Measurements from ENCODE around the gene MRGPRE. TPM values are rescaled to one million over a fixed set of nuclear protein-coding genes. Genes with fewer than 3 reads are reported as not detected.

MRGPRE gene
- total RNA-seq, 1 donor from 2014 or later: not detected

DNA sequence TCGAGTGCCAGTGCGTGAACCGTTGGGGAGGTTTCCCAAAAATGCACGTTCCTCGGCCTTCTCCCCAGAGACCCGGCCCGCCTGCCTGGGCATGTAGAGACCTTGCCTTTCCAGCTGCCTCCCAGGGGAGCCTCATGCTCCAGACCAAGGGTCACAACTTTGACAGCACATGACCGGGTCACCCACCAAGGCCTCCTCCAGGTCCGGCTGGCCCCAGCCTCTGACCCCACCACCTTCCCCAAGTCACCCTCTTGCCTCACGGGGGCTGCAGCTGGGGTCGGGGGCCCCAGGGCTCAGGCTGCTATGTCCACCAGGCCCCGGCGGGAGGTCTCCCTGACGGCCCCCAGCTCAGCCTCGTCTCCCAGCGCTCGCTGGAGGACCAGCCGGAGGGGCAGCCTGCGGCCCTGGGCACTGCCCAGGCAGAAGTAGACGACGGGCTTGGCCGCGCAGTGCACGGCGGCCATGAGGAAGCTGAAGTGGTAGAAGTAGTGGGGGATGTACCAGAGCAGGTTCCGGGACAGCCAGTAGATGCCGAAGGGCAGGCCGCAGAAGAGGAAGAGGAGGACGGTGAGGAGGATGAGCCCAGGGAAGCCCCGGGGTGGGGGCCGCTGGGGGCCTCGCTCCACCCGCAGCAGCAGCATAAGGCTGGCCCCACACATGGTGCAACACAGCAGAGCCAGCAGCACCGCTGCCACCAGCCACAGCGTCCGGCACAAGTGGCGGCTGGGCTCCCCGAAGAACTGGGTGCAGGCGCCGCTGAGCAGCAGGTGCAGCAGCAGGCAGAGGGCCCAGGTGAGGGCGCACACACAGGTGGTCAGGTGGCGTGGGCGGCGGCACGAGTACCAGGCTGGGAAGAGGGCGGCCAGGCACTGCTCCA lies 4.4 kb downstream of the MRGPRE start:
- no peak for FAIRE-seq
- peak; percentile 3 to 24 for DNase-seq (ENCODE audit: low spot score in 2 of 2)

DNA sequence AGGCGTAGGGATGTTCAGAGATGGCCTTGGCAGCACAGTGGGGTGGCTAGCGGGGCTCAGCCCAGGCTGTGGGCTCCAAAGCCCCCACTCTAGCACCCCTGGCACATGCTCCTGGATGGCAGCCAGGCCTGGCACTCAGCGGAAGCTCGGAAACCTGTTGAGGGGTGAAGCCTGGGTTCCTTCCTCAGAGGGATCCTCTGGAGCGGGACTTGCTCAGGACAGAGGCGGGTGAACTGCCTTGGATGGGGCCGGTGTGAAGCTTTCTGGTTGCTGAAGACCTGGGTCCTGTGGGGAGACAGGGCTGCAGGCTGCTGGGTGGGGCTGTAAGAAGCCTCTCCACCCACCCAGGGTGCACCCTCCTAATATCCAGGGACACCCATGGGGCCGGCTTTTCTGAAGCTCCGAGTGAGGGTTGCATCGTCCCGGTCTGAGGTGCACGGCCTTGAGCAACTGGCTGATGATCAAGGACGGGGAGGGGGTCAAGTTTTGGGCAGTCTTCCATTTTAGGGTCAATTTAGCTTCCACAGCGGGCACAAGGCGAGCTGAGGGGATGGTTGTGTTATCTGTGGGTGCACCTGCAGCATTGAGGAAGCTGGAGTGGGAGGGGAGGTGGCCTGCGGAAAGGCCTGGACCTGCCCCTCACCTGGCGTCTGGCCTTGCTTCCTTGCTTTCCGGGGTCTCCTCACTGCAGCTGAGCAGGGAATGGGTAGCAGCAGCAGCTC lies 5.2 kb downstream of the MRGPRE start:
- no peak for FAIRE-seq
- DNase-seq (ENCODE audit: low spot score in 2 of 2): peak; percentile 2 to 5

DNA sequence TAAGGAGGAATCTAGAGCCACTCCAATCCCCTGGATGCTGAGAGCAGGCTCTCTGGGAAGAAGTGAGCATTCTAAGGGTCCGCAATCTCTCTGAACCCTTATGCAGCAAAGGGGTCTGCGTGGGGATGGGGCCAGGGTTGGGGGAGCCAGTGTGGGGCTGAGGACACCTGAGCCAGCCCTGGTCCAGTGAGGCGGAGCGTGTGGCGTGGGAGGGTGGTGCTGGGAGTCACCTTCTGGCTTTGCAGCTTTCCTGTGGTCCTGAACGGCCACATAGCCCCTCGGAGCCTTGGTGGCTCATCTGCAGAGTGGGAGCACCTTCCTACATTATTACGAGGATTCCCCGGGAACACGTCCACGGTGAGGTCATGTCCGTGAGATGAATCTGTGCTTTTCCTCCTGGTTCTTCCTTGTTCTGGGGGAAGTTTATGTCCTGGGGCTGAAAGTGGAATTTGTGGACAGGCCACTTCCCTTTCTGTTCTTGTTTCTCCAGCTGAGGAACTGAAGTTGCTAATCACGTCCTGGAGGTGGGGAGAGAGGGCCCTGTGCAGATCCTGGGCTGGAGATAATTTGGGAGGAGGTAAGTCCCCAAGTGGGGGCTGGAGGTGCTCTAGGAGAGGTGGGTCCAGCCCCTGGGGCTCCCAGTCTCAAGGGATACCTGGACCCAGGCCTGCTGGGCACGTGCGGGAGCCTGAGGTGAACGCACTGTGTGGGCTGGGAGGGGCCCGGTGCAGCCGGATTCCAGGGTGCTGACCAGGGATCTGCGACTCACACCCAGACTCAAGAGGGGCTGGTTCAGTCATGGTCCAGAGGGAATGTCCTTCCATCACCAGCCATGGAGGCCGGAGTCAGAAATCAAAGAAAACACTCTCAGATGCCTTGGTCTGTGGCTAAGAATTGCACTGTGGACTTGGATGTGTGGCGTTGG lies 6.1 kb downstream of the MRGPRE start:
- DNase-seq (ENCODE audit: low spot score in 2 of 2) (peak; percentile 22 to 24), FAIRE-seq (no peak)

DNA sequence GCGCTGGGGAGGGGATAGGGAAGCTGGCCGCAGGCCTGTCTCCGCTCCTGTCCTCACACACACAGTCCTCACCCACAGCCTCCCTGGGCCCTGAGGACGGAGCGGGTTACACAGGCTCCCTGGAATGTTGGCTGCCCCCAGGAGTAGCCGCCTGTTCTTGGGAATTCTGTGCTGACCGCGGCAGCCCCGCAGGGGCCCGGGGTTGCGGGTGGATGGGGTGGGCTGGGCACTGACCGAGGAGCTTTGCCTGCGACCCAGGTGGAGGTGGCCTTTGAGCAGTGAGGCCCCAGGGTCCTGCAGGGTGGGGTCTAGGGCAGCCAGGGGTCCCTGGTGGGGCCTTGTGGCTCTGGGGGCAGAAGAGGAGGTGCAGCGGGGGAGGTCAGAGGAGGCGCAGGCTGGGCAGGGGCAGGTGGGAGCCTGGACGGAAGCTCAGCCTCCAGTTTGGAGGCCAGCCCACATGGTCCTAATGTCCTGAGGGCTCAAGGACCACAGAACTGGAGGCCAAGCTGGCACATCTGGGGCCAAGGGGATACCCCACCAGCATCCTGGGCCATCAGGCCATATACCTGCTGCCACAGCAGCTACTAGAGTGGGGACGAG lies 7.0 kb downstream of the MRGPRE start:
- no peak for FAIRE-seq
- DNase-seq (ENCODE audit: low spot score in 2 of 2): peak; percentile 7

DNA sequence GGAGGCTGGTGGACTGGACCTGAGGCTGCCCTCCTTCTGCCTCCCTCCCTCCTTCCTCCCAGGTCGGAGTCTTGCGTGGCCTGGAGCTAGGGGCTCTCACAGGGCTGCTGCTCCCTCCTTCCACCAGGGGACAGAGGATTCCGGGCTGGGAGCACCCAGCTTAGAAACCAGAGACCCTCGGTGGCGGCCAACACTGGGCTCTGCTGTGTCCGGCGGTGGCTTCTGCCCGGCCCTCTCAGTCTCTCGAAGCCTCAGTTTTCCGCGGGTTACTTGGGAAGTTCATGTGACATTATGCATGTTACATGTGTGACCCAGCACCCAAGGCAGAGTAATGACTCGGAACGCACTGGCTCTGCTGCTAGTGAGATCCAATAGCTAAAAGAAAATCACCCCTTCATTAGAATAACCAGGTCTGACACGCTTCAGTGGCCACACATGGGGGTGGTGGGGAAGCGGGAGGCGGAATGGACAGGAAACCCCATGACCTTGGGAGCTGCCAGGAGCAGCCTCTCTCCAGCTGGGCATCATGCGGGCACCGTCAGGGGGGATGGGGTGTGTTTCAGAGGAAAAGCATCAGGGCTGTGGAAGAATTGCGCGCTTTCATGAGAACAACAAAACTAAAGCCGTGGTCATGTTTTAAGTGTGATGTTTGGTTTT lies 7.7 kb downstream of the MRGPRE start:
- FAIRE-seq (no peak), DNase-seq (ENCODE audit: low spot score in 2 of 2) (peak; percentile 7 to 12)

DNA sequence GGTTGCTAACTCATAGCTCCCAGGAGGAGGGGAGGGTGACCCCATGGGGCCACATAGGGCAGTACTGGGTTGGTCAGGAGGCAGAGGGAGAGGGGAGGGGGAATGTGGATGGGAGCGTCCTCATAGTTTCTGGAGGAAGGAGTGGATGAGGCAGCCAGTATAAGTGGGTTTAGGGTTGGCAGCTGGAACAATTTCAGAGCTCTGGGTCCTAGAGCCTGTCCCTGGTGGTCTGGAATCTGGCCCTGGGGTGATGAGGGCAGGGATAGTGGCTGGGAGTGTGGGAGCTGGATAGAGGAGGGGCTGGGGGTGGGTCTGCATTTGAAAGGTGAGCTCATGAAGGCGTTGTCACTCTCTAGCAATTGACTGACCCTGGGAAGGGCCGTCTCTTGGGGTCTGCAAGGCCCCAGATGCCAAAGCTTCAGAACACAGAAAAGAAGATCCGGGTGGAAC lies 8.3 kb downstream of the MRGPRE start:
- no peak for FAIRE-seq
- peak; percentile 12 for DNase-seq (ENCODE audit: low spot score in 2 of 2)

DNA sequence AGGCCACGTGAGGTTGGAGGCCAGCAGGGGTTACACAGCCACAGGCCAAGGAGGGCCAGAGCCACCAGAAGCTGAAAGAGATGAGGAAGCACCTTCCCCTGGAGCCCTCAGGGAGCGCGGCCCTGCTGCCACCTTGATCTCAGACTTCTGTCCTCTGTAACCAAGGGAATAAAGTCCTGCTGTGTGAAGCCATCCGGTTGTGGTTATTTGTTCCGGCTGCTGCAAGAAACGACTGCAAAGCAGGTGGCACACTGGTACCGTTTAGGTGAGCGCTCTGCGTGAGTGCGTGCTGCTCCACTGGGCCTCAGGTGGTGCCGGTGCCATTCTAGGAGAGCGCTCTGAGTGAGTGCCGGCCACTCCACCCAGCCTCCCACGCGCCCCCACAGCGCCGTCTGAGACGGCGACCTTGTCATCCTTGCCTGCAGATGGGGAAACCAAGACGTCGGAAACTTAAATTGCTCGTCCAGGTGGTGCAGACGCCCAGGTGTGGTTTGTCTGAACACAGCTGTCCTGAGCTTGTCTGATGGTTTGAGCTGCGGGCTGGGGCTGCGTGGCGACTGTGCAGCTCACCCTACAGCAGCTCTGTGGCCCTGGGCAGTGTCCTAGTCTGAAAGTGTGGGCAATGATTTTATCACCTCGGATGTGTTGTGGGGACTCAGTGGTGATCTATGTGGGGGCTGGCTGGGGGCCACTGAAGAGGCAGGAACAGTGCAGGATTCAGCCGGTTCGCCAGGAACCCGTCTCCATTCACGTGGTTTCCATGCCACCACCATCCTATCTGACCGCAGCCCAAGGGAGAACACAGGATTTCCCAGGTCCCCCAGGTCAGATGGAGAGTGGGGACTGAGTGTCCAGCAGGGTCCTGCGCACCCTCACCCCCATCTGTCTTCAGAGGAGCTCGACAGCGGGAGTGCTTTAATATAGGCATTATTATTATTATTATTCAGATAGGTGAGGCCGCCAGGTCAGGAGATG lies 9.0 kb downstream of the MRGPRE start:
- DNase-seq (ENCODE audit: low spot score in 2 of 2) (peak in 1 of 2 donors; percentile 4), FAIRE-seq (no peak)

DNA sequence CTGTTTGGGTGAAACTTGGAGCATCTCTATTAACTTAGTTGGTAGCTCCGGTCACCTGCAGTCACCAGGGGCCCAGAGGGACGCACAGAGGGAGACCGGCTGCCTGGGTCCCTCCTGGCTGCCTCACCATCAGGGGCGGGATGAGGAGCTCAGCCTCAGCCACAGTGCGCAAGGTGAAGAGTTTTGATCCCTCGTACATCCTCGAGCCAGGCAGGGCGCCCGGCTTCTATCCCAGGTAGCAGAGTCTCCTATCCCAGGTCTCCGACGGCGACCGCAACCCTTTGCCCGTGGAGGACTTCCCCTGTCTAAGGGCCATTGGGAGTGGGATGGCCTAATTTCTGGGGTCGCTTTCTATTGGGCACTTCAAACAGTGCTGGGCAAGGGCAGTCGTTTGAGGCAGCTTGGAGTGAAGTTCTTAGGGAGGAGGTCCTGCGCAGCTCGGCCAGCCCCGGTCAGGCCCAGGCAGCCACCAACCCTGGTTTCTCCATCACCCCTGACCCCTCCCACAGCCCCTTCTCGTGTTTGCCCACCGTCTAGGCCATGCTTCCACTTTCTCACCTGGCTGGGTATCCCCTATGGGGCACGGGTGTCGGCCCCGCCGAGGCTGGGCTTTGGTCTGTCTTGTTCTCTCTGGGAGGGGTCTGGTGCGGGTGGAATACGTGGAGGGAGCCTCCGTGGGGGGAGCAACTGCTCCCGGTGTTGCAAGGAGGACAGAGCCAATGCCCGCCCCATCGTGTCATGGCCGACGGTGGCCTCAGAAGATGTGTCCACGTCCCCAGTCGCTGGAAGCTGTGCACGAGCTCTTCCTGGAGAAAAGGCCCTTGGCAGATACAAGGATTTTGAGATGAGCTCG lies 10.0 kb downstream of the MRGPRE start:
- DNase-seq (ENCODE audit: low spot score in 2 of 2): peak in 1 of 2 donors; percentile 12
- no peak for FAIRE-seq

DNA sequence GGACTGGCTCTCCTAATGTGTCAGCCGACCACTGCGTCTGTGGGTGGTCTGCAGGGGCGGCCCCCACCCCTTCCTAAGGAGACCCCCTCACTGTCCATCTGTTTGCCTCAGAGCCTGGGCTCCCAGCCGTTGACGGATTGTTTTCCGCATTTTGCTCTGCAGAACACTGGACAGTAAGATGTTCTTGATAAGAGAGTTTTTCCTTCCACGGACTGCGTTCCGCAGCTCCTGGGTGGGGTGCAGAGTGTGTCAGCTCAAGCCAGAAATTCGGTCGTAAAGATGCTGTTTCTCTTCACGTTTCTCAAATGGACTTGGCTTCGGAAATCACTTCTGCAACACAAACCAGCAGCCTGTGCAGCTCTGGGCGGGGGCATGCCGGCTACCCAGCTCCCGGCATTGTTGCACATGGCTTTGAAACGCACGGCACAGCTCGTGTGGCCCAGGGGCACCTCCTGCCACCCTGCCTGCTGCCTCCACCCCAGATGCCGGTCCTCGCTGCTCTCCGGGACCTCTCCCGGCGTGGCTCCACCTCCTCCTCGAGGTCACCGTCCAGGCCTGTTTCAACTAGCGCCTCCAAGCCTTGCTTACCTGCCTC lies 10.7 kb downstream of the MRGPRE start:
- FAIRE-seq (no peak), DNase-seq (ENCODE audit: low spot score in 2 of 2) (peak in 1 of 2 donors; percentile 7)

DNA sequence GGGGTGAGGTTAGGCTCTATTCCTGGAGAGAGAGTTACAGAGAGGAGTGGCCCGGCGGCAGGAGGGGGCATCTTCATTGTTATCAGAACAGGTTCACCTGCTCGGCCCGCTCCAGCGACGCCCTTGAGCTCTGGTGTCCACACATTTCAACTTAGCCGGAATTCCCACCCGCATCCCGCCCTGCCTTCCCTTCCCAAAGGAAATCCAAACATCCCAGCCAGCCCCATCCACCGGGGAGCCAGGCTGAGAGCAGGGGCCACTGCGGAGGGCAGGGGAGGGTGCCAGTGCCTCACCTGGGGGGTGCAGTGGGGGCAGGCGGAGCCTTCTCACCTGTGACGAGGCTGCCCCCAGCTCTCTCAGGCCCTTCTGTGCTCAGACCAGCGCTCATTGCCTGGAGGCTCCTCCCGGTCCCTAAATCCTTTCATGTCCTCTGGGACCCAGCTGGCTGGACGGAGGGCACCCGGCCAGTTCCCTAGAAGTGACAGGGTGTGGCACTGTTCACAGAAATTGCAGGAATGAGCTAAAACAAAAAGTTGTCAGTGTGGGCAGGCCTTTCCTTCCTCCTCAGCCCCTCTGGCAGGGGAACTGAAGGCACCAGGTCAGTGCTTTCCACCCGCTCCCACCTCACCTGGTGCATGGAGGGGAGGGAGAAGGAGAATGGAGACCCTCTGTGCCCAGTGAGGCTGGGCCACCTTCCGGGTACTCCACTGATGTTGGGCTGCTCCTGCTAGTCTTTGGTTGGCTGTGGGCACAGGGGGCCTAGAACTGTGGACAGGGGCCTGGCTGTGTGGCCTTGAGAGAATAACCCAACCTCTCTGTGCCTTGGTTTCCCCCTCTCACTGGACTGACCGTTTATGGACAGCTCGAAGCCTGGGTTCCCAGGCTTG lies 11.5 kb downstream of the MRGPRE start:
- FAIRE-seq: no peak

DNA sequence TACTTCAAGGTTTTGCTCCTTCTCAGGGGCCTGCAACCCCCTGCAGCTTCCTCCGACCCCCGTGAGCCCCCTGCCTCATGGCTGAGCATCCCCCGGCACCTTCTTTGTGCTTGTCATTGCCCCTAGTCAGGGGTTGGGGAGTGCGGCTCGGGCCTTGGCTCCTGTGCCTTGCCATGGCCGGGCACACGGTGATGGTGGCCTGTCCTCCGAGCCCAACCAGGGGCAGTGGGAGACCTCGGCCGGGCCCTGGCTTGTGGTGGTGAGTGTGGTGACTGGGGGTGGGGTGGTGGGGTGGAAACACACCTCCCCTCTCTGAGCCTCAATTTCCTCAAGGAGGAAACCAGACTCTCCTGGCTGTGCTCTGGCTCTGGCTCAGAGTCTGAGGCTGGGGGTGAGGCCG lies 12.1 kb downstream of the MRGPRE start:
- FAIRE-seq (no peak), DNase-seq (ENCODE audit: low spot score in 2 of 2) (no peak)

More for the DNA sequence above, 11.5 kb downstream of the MRGPRE start:
- peak in 1 of 2 donors; percentile 8 for DNase-seq (ENCODE audit: low spot score in 2 of 2)

DNA sequence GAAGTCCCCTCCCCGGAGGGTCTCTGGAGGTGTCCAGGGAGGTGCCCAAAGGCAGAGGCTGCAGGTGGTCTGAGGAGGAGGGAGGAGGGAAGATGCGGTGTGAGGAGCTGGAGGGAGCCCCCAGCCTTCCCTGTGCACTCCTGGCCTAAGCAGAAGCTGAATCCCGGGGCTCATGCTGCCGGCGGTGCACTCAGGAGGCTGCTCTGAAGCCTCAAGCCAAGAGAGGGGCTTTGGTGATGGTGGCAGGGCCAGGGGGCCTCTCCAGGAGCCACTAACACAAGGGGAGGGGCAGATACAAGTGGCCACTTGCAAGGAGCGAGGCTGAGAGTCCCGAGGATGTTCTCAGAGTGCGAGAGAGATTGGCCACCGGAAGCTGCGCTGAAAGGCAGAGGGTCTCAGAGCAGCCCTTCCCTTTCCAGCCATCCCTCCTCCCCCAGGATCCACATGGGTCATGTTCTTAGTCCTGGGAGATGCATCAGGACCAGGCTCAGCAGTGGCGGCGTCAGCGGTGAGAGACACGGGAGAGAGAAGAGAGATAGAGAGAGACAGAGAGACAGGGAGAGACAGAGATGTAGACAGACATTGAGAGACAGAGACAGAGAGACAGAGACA lies 12.8 kb downstream of the MRGPRE start:
- no peak for FAIRE-seq

DNA sequence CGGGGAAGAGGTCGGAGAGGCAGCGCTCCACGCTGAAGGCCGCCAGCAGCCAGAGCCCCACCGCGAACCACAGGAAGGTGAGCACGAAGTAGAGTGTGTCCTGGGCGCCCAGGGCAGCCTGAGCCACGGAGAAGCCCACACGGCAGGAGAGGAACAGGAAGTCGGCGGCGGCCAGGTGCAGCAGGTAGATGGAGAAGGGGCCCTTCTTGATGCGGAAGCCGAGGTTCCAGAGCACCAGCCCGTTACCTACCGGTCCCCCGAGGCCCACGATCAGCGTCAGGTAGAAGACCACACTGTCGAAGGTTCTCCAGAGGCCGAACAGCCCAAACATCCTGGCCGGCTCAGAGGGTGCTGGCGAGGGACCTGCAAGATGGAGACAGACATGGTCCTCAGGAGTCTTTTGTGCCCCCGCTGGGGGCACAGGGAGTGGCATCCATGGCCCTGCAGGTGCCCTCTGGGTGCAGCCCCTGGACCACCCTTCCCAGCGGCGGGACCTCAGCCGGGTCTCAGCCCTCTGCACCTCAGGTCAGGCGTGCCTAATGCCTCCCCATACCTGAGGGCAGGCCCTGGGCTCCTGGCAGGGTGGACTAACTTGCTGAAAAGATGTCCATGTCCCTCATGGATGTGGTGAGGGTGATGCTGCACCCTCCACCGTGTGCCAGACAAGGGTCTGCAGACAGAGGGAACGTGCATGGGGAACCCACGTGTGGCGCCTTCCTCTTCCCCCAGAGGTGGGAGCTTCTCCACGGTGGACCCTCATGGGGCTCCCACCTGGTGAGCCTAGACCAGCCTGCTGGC lies 13.5 kb downstream of the MRGPRE start, which contains the start of gene MRGPRG:
Gene MRGPRG (minus strand): TSS at position 331 of the 798 bp plus-strand sequence. CDS start 0 bp downstream, at position 331.
- no peak for FAIRE-seq
- DNase-seq (ENCODE audit: low spot score in 2 of 2): no peak

More for the DNA sequence above, 12.8 kb downstream of the MRGPRE start:
- no peak for DNase-seq (ENCODE audit: low spot score in 2 of 2)

DNA sequence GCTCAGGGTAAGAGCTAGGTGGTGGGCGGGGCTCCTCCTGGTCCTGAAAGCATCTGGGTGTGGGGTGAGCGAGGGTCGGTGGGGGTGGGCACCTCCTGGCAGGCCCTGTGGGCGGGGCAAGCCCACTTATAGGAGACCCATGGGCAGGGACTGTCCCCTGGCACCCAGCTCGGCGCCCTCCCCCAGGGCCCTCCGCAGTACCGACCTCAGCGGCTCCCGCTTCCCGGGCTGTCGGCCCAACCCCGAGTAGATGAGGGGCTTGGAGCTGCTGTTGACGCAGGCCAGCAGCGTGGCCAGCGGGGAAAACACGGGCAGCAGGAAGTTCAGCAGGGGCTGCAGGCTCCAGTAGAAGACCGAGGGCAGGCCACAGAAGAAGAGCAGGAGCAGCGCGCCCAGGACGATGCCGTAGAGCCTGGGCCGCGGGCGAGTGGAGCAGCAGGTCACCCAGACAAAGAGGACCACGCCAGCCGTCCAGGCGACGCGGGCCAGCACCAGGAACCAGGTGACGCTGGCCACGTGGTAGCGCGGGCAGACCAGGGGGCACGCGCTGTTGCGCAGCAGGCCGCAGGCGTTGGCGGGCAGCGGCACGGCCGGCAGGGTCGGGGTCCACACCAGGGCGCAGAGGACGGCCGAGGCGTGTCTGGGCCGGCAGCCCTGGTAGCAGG lies 14.3 kb downstream of the MRGPRE start:
- DNase-seq (ENCODE audit: low spot score in 2 of 2) (no peak), FAIRE-seq (no peak)
